ENCODE results near the gene CFDP1.

DNA sequence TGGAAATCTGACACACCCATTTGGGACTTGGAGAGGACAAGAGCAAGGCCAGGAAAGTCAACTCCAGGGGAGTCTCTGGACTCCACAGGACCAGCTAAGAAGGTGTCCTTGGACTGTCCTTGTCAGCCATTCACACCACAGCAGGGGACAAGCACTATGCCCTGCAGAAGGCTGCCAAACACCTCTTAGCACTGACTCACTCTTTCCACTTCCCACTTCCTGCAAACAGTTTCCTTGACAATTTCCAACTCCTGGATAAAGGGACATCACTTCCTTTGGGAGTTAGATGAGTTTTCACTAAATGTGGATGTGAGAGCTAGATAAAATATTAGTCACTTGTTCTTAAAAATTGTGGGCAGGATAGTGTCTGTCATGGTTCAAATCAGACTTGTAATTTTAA is 144.1 kb downstream of the CFDP1 start:
- TF ChIP-seq NFKB2 (CRISPR knock-in tag; IDR thresholded peaks at IDR 0.05; ENCODE audit: borderline replicate concordance) (no peak), SP5 (CRISPR knock-in tag; IDR thresholded peaks at IDR 0.05; ENCODE audit: borderline replicate concordance, low read depth) (no peak), NFRKB (IDR thresholded peaks at IDR 0.05) (no peak), ZNF652 (CRISPR knock-in tag; IDR thresholded peaks at IDR 0.05; ENCODE audit: borderline replicate concordance, low read depth) (no peak), POLR2AphosphoS5 (IDR thresholded peaks at IDR 0.05; ENCODE audit: low read depth, low read length) (no peak), BRCA1 (CRISPR knock-in tag; IDR thresholded peaks at IDR 0.05) (no peak)
- TF ChIP-seq, protein P1, sequence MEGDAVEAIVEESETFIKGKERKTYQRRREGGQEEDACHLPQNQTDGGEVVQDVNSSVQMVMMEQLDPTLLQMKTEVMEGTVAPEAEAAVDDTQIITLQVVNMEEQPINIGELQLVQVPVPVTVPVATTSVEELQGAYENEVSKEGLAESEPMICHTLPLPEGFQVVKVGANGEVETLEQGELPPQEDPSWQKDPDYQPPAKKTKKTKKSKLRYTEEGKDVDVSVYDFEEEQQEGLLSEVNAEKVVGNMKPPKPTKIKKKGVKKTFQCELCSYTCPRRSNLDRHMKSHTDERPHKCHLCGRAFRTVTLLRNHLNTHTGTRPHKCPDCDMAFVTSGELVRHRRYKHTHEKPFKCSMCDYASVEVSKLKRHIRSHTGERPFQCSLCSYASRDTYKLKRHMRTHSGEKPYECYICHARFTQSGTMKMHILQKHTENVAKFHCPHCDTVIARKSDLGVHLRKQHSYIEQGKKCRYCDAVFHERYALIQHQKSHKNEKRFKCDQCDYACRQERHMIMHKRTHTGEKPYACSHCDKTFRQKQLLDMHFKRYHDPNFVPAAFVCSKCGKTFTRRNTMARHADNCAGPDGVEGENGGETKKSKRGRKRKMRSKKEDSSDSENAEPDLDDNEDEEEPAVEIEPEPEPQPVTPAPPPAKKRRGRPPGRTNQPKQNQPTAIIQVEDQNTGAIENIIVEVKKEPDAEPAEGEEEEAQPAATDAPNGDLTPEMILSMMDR (CRISPR knock-in tag; IDR thresholded peaks at IDR 0.05), result no peak
- TF ChIP-seq, protein P2, sequence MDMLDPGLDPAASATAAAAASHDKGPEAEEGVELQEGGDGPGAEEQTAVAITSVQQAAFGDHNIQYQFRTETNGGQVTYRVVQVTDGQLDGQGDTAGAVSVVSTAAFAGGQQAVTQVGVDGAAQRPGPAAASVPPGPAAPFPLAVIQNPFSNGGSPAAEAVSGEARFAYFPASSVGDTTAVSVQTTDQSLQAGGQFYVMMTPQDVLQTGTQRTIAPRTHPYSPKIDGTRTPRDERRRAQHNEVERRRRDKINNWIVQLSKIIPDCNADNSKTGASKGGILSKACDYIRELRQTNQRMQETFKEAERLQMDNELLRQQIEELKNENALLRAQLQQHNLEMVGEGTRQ (IDR thresholded peaks at IDR 0.05; ENCODE audit: low read depth, low read length), result no peak
- TF ChIP-seq, protein P2 (CRISPR knock-in tag; IDR thresholded peaks at IDR 0.05; ENCODE audit: borderline replicate concordance), result no peak

Measured in HepG2 (cell line).